Left lung (tissue), 14 donors: ENCODE results near the gene EDC4. TPM values are rescaled to one million over a fixed set of nuclear protein-coding genes. Genes with fewer than 3 reads are reported as not detected.
A peak's percentile ranks its signal among the peaks of the same experiment; 100 is the strongest.

Experiments used
- ATAC-seq: fragments of 200-7000 bp; cut with Tn5 transposase; one replicate; pipeline ENCODE4 v1.9.1; 2020; ENCODE audit warnings: moderate library complexity
- DNase-seq, 4 donors: peaks; one replicate each; pipeline ENCODE4 v3.0.0-alpha.2; 2013 to 2020
- H3K27ac ChIP-seq, 2 donors: fragments of 200-600 bp; sonication (generic) in 1 of 2; one replicate each; pipeline versions ENCODE4 v1.5.0 to v1.8.0; 2020 to 2021
- H3K27me3 ChIP-seq, 2 donors: fragments of 200-600 bp; sonication (generic) in 1 of 2; one replicate each; pipeline versions ENCODE4 v1.5.0 to v1.8.0; 2020 to 2021
- H3K36me3 ChIP-seq, 2 donors: fragments of 200-600 bp; sonication (generic) in 1 of 2; one replicate each; pipeline versions ENCODE4 v1.5.0 to v1.8.0; 2020 to 2021
- H3K4me1 ChIP-seq, 2 donors: fragments of 200-600 bp; one replicate each; pipeline ENCODE4 v1.8.0; 2021
- H3K4me3 ChIP-seq, 2 donors: fragments of 200-600 bp; sonication (generic) in 1 of 2; one replicate each; pipeline versions ENCODE4 v1.5.0 to v1.8.0; 2020 to 2021; ENCODE audit warnings: mild to moderate bottlenecking in 1 of 2
- H3K9me3 ChIP-seq, 2 donors: fragments of 200-600 bp; sonication (generic) in 1 of 2; one replicate each; pipeline versions ENCODE4 v1.5.0 to v1.8.0; 2020 to 2021
- CTCF ChIP-seq, 2 donors: fragments of 200-600 bp; sonication (generic) in 1 of 2; IDR thresholded peaks; one replicate each; pipeline versions ENCODE4 v1.5.0 to v1.8.0; 2021; ENCODE audit warnings: antibody characterized with exemption in 2 of 2
- intact Hi-C, 2 donors: fragments of 100-400 bp; cut with DNase I; formaldehyde crosslinking; loops; one replicate each; pipeline versions ENCODE4 v1.11.2 to v1.14.2; 2022
- long read RNA-seq, 12 donors: library from polyadenylated mRNA in 2 of 12; unstranded in 2 of 12; transcript quantifications; one replicate each; pipeline ENCODE4 v2.0.0 and lab custom pipeline, GENCODE V29; 2019 to 2026
- polyA plus RNA-seq, 6 donors: library from polyadenylated mRNA; unstranded; fragments of 120-200 nt; gene quantifications; one replicate each; pipeline ENCODE4 v1.2.1, GENCODE V29; 2013; ENCODE audit not compliant: insufficient read length in 6 of 6
- total RNA-seq, 2 donors: library from RNA; stranded (reverse); fragmentation: NEBNext Ultra II Directional; extraction: Animal tissue kit (Norgen Biotek cat#: 25700); gene quantifications; one replicate each; pipeline ENCODE4 v1.2.1, GENCODE V29; 2021
- donor health status: DM: no; HTN: yes; CAD: no.
- donor health status: DM: no; HTN: no; CAD: no.

EDC4 gene
- total RNA-seq (10 to 100 TPM; 47.9 to 48.8 TPM), polyA plus RNA-seq (10 to 100 TPM; 73.3 to 94.4 (median 77.5) TPM)
- long read RNA-seq, donor 1, full-length matches to known transcripts: 1 of 1 reads
- long read RNA-seq, donor 1, partial matches to known transcripts: 0 of 1 reads
- long read RNA-seq, donor 1, other reads (novel, unspliced or antisense): 0 of 1 reads
- long read RNA-seq, donor 2, full-length matches to known transcripts: 3 of 3 reads
- long read RNA-seq, donor 2, partial matches to known transcripts: 0 of 3 reads
- long read RNA-seq, donor 2, other reads (novel, unspliced or antisense): 0 of 3 reads
- long read RNA-seq, donor 3, full-length matches to known transcripts: 5 of 5 reads
- long read RNA-seq, donor 3, partial matches to known transcripts: 0 of 5 reads
- long read RNA-seq, donor 3, other reads (novel, unspliced or antisense): 0 of 5 reads
- long read RNA-seq, donor 4, full-length matches to known transcripts: 1 of 6 reads
- long read RNA-seq, donor 4, partial matches to known transcripts: 4 of 6 reads
- long read RNA-seq, donor 4, other reads (novel, unspliced or antisense): 1 of 6 reads
- long read RNA-seq, donor 5, partial matches to known transcripts: 0 of 1 reads
- long read RNA-seq, donor 5, other reads (novel, unspliced or antisense): 0 of 1 reads
- long read RNA-seq, donor 6: 0 reads
- long read RNA-seq, donor 7, full-length matches to known transcripts: 2 of 2 reads
- long read RNA-seq, donor 7, partial matches to known transcripts: 0 of 2 reads
- long read RNA-seq, donor 7, other reads (novel, unspliced or antisense): 0 of 2 reads
- long read RNA-seq, donor 8, full-length matches to known transcripts: 2 of 7 reads
- long read RNA-seq, donor 8, partial matches to known transcripts: 5 of 7 reads
- long read RNA-seq, donor 8, other reads (novel, unspliced or antisense): 0 of 7 reads
- long read RNA-seq, donor 9: 0 reads
- long read RNA-seq, donor 10, partial matches to known transcripts: 5 of 5 reads
- long read RNA-seq, donor 10, other reads (novel, unspliced or antisense): 0 of 5 reads
- long read RNA-seq, donor 11: 0 reads
- long read RNA-seq, donor 12, full-length matches to known transcripts: 5 of 10 reads
- long read RNA-seq, donor 12, partial matches to known transcripts: 5 of 10 reads
- long read RNA-seq, donor 12, other reads (novel, unspliced or antisense): 0 of 10 reads

GRCh38 chr16:67872631-67873434, at the start of gene EDC4:
Gene EDC4 (plus strand): TSS chr16:67873052. CDS start chr16:67873262, 210 bp downstream.
- peak; percentile 93 for ATAC-seq
- no peak for TF ChIP-seq CTCF (IDR thresholded peaks at IDR 0.05)
- intact Hi-C loops: no loop called here
- Histone ChIP-seq H3K4me3 (peak within 1 kb of the TSS; percentile 97 to 98), H3K9me3 (no peaks in the 10 kb centered on the region), H3K27ac (peak within 1 kb of the TSS; percentile 70 to 86), H3K36me3 (peaks cover 0 to 59% of the 10 kb centered on the region in 2 donors), H3K4me1 (peaks cover 0 to 39% of the 10 kb centered on the region in 2 donors), H3K27me3 (no peaks in the 10 kb centered on the region)
- peak; percentile 66 to 97 (median 81) for DNase-seq

- no peak for DNase-seq
- TF ChIP-seq CTCF (IDR thresholded peaks at IDR 0.05): no peak
- Histone ChIP-seq H3K27ac (no peak overlapping the region), H3K27me3 (no peaks in the 10 kb centered on the region), H3K36me3 (peaks cover 0 to 45% of the 10 kb centered on the region in 2 donors), H3K9me3 (no peaks in the 10 kb centered on the region), H3K4me3 (no peak overlapping the region), H3K4me1 (no peaks in the 10 kb centered on the region)
- intact Hi-C loops: loop anchor here in 1 of 2 donors (10.0 kb wide), 1 partner anchor 150 kb away; no protein-coding TSS in a partner anchor
- ATAC-seq: no peak
These were observed 47.7 kb upstream of the EDC4 start for GRCh38 chr16:67825119-67825518.

- no peak for ATAC-seq
- Histone ChIP-seq H3K27ac (no peak overlapping the region), H3K36me3 (peaks cover 0 to 53% of the 10 kb centered on the region in 2 donors), H3K4me3 (no peak overlapping the region), H3K27me3 (no peaks in the 10 kb centered on the region), H3K4me1 (no peaks in the 10 kb centered on the region), H3K9me3 (no peaks in the 10 kb centered on the region)
- peak in 1 of 4 donors; percentile 79 for DNase-seq
- no peak for TF ChIP-seq CTCF (IDR thresholded peaks at IDR 0.05)
- intact Hi-C loops: loop anchor here in 1 of 2 donors (10.0 kb wide), 1 partner anchor 151 kb away; no protein-coding TSS in a partner anchor
These were observed 46.9 kb upstream of the EDC4 start for GRCh38 chr16:67825906-67826305.

- intact Hi-C loops: loop anchor here in 1 of 2 donors (10.0 kb wide), 1 partner anchor 154 kb away; no protein-coding TSS in a partner anchor
- Histone ChIP-seq H3K36me3 (peaks cover 0 to 67% of the 10 kb centered on the region in 2 donors), H3K27me3 (no peaks in the 10 kb centered on the region), H3K4me1 (peaks cover 2 to 13% of the 10 kb centered on the region in 2 donors), H3K27ac (no peak overlapping the region), H3K4me3 (no peak overlapping the region), H3K9me3 (no peaks in the 10 kb centered on the region)
- no peak for TF ChIP-seq CTCF (IDR thresholded peaks at IDR 0.05)
- DNase-seq (peak in 1 of 4 donors; percentile 49), ATAC-seq (no peak)
These were observed 44.2 kb upstream of the EDC4 start for GRCh38 chr16:67828651-67829050.
